Fibroblast of lung (primary cell): ENCODE measurements around the gene SATL1. TPM values are rescaled to one million over a fixed set of nuclear protein-coding genes. Genes with fewer than 3 reads are reported as not detected.
A peak's percentile ranks its signal among the peaks of the same experiment; 100 is the strongest.

Source experiments
- DNase-seq, 2 donors: peaks; one replicate each; pipeline versions ENCODE4 v3.0.0 to v3.0.0-alpha.2; 2010; ENCODE audit warnings: low read depth in 2 of 2
- H2AFZ ChIP-seq: 2 replicates; pipeline ENCODE4 v1.5.1; 2012; ENCODE audit warnings: low read length, control low read depth, inconsistent platforms
- H3K27ac ChIP-seq: 2 replicates; pipeline ENCODE4 v1.5.1; 2011; ENCODE audit warnings: low read length, control low read depth; ENCODE audit not compliant: insufficient read depth
- H3K27me3 ChIP-seq: 2 replicates; pipeline ENCODE4 v1.5.1; 2011; ENCODE audit warnings: mild to moderate bottlenecking, low read length; ENCODE audit not compliant: control insufficient read depth, insufficient read depth
- H3K36me3 ChIP-seq: 2 replicates; pipeline ENCODE4 v1.5.1; 2011; ENCODE audit warnings: low read length; ENCODE audit not compliant: control insufficient read depth, insufficient read depth
- H3K4me1 ChIP-seq: 2 replicates; pipeline ENCODE4 v1.5.1; 2011; ENCODE audit warnings: low read length; ENCODE audit not compliant: control insufficient read depth, insufficient read depth; ENCODE audit errors: extremely low read depth
- H3K4me2 ChIP-seq: 2 replicates; pipeline ENCODE4 v1.5.1; 2011; ENCODE audit warnings: low read length, control low read depth; ENCODE audit not compliant: insufficient read depth; ENCODE audit errors: extremely low read depth
- H3K4me3 ChIP-seq, 4 experiments: fragments of 200-600 bp in 1 of 4; sonication (generic) in 1 of 4; replicated peaks in 1 of 4; 2 replicates each; pipeline ENCODE4 v1.5.1; 2011 to 2016; ENCODE audit warnings: low read length in 4 of 4, low read depth in 3 of 4, mild to moderate bottlenecking in 3 of 4, control low read depth in 2 of 4, inconsistent platforms in 1 of 4, mixed read lengths in 1 of 4; ENCODE audit not compliant: insufficient read depth in 1 of 4; ENCODE audit errors: control extremely low read depth in 1 of 4
- H3K79me2 ChIP-seq: 2 replicates; pipeline ENCODE4 v1.5.1; 2012; ENCODE audit warnings: mild to moderate bottlenecking, low read length, inconsistent platforms; ENCODE audit not compliant: control insufficient read depth, insufficient read depth
- H3K9ac ChIP-seq: 2 replicates; pipeline ENCODE4 v1.5.1; 2011; ENCODE audit warnings: mild to moderate bottlenecking, low read length, control low read depth; ENCODE audit not compliant: insufficient read depth
- H3K9me3 ChIP-seq: 2 replicates; pipeline ENCODE4 v1.5.1; 2012; ENCODE audit warnings: low read depth, low read length; ENCODE audit not compliant: control insufficient read depth, insufficient read depth
- H4K20me1 ChIP-seq: 2 replicates; pipeline ENCODE4 v1.5.1; 2011; ENCODE audit warnings: low read length; ENCODE audit not compliant: control insufficient read depth, insufficient read depth; ENCODE audit errors: extremely low read depth
- EZH2 ChIP-seq: IDR thresholded peaks from 2 replicates; pipeline ENCODE4 v1.5.1; 2012; ENCODE audit warnings: low read length, control low read depth, mild to moderate bottlenecking; ENCODE audit errors: missing control alignments
- polyA plus RNA-seq, 2 donors: library from polyadenylated mRNA; depleted of rRNA in 1 of 2; stranded (reverse) in 1 of 2; unstranded in 1 of 2; fragments of >200 nt; gene quantifications; 2 replicates each; pipeline ENCODE4 v1.2.1, GENCODE V29; 2011 to 2012; ENCODE audit warnings: missing spikeins in 1 of 2
- total RNA-seq: library from RNA; depleted of rRNA; stranded (reverse); fragments of >200 nt; gene quantifications from 2 replicates; pipeline ENCODE4 v1.2.1, GENCODE V29; 2014
- TF ChIP-seq, protein P1 (sequence below), 2 donors: IDR thresholded peaks in 1 of 2; conservative IDR thresholded peaks in 1 of 2; 1 replicate in 1 of 2; 2 replicates in 1 of 2; pipeline ENCODE4 v1.5.1; 2011 to 2012; ENCODE audit warnings: low read length in 2 of 2, control low read depth in 1 of 2, inconsistent platforms in 1 of 2, low read depth in 1 of 2, mild to moderate bottlenecking in 1 of 2

The SATL1 gene
- total and polyA plus RNA-seq, 2 donors (not counting 1 experiment from before 2014, with no cell fraction given): not detected

GRCh38 chrX:85065512-85066198 lies 177.9 kb downstream of the SATL1 start:
- H3K4me1 ChIP-seq: no peaks in the 10 kb centered on the region
- H4K20me1 ChIP-seq: no peaks in the 10 kb centered on the region
- no peaks in the 10 kb centered on the region for H3K27me3 ChIP-seq
- H3K9ac ChIP-seq: no peak overlapping the region
- H2AFZ ChIP-seq: no peak overlapping the region
- no peak for DNase-seq
- H3K79me2 ChIP-seq: no peaks in the 10 kb centered on the region
- H3K4me2 ChIP-seq: no peak overlapping the region
- no peaks in the 10 kb centered on the region for H3K36me3 ChIP-seq
- no peaks in the 10 kb centered on the region for H3K9me3 ChIP-seq
- H3K27ac ChIP-seq: no peak overlapping the region
- TF ChIP-seq, protein P1, sequence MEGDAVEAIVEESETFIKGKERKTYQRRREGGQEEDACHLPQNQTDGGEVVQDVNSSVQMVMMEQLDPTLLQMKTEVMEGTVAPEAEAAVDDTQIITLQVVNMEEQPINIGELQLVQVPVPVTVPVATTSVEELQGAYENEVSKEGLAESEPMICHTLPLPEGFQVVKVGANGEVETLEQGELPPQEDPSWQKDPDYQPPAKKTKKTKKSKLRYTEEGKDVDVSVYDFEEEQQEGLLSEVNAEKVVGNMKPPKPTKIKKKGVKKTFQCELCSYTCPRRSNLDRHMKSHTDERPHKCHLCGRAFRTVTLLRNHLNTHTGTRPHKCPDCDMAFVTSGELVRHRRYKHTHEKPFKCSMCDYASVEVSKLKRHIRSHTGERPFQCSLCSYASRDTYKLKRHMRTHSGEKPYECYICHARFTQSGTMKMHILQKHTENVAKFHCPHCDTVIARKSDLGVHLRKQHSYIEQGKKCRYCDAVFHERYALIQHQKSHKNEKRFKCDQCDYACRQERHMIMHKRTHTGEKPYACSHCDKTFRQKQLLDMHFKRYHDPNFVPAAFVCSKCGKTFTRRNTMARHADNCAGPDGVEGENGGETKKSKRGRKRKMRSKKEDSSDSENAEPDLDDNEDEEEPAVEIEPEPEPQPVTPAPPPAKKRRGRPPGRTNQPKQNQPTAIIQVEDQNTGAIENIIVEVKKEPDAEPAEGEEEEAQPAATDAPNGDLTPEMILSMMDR (conservative IDR thresholded peaks at IDR 0.05 in 1 of 2, IDR thresholded peaks at IDR 0.05 in 1 of 2; ENCODE audit: low read depth in 1 of 2, low read length in 2 of 2): no peak
- no peak for TF ChIP-seq EZH2
- H3K4me3 ChIP-seq: no peak overlapping the region

GRCh38 chrX:85052636-85053343 lies 190.8 kb downstream of the SATL1 start:
- Histone ChIP-seq H3K27me3 (no peaks in the 10 kb centered on the region), H3K9me3 (no peaks in the 10 kb centered on the region), H3K36me3 (no peaks in the 10 kb centered on the region), H3K4me1 (no peaks in the 10 kb centered on the region), H3K9ac (no peak overlapping the region), H2AFZ (no peak overlapping the region), H3K27ac (peak overlapping the region; percentile 31), H3K4me2 (peak overlapping the region; percentile 46), H4K20me1 (no peaks in the 10 kb centered on the region), H3K79me2 (no peaks in the 10 kb centered on the region), H3K4me3 (no peak overlapping the region)
- TF ChIP-seq, protein P1 (conservative IDR thresholded peaks at IDR 0.05 in 1 of 2, IDR thresholded peaks at IDR 0.05 in 1 of 2; ENCODE audit: low read depth in 1 of 2, low read length in 2 of 2): peak; percentile 14 to 20
- TF ChIP-seq EZH2: no peak
- DNase-seq: peak; percentile 81 to 85

DNA sequence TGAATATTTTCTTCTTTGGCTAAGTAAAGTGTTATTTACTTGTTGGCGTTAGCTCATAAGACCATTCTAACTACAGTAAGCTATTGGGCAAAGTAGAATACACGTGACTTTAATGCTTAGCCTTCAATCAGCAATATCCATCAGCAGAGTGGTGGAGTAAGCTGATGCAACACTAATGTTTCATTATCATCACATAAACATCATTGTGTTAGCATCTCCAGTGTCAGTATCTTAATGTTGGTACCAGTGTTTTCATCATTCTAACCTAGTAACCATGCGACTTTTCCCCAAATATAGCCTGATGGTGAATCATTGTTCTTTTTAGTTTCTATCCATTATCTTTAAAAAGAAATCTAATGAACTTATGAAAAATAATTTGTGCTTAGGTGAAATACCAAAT lies 191.4 kb downstream of the SATL1 start:
- no peak for TF ChIP-seq EZH2
- TF ChIP-seq, protein P1 (conservative IDR thresholded peaks at IDR 0.05 in 1 of 2, IDR thresholded peaks at IDR 0.05 in 1 of 2; ENCODE audit: low read depth in 1 of 2, low read length in 2 of 2): no peak
- Histone ChIP-seq H3K9ac (no peak overlapping the region), H3K27ac (peak overlapping the region; percentile 15), H3K9me3 (no peaks in the 10 kb centered on the region), H2AFZ (no peak overlapping the region), H3K4me1 (no peaks in the 10 kb centered on the region), H4K20me1 (no peaks in the 10 kb centered on the region), H3K79me2 (no peaks in the 10 kb centered on the region), H3K4me3 (no peak overlapping the region), H3K36me3 (no peaks in the 10 kb centered on the region), H3K4me2 (peak overlapping the region; percentile 25), H3K27me3 (no peaks in the 10 kb centered on the region)
- DNase-seq: peak; percentile 25 to 39
